Fibroblast of skin of scalp (primary cell): ENCODE data around the gene FAM222B. TPM values are rescaled to one million over a fixed set of nuclear protein-coding genes. Genes with fewer than 3 reads are reported as not detected.
A peak's percentile ranks its signal among the peaks of the same experiment; 100 is the strongest.
"Not testable (repeated sequence)": the region's sequence is repeated elsewhere in the genome, so short reads cannot be mapped to it uniquely, and the experiment has no call there.

ENCODE experiments used
- DNase-seq: peaks from one replicate; pipeline ENCODE4 v3.0.0-alpha.2; 2013
- polyA plus RNA-seq, 2 experiments: library from polyadenylated mRNA; unstranded; fragments of 120-200 nt; gene quantifications; one replicate each; pipeline ENCODE4 v1.2.1, GENCODE V29; 2013; ENCODE audit not compliant: insufficient read length in 2 of 2

FAM222B gene
- polyA plus RNA-seq (2013, experiment 1 of 2; ENCODE audit: insufficient read length), result 10.9 TPM
- 10.4 TPM for polyA plus RNA-seq (2013, experiment 2 of 2; ENCODE audit: insufficient read length)

GRCh38 chr17:28842282-28843012 is at the start of gene FAM222B:
Gene FAM222B, minus strand, starts transcription at chr17:28842790. Its CDS starts 76,123 bp downstream, at chr17:28766667.
- DNase-seq, result peak; percentile 88

GRCh38 chr17:28892024-28892423 is 49.4 kb upstream of the FAM222B start:
- DNase-seq, result no peak

- no peak for DNase-seq
Observed at GRCh38 chr17:28891201-28891600, 48.6 kb upstream of the FAM222B start.

- no peak for DNase-seq
Observed at GRCh38 chr17:28889996-28890395, 47.4 kb upstream of the FAM222B start.

- no peak for DNase-seq
Observed at GRCh38 chr17:28888832-28889231, 46.2 kb upstream of the FAM222B start.

- no peak for DNase-seq
Observed at GRCh38 chr17:28887871-28888471, 45.4 kb upstream of the FAM222B start.

- DNase-seq, result no peak
Observed at GRCh38 chr17:28885951-28886350, 43.4 kb upstream of the FAM222B start.

- no peak for DNase-seq
Observed at GRCh38 chr17:28885363-28885762, 42.8 kb upstream of the FAM222B start.

- DNase-seq, result no peak
Observed at GRCh38 chr17:28883967-28884702, 41.5 kb upstream of the FAM222B start.

GRCh38 chr17:28882154-28882895 is 39.7 kb upstream of the FAM222B start:
- no peak for DNase-seq

- no peak for DNase-seq
Observed at GRCh38 chr17:28881533-28882056, 39.0 kb upstream of the FAM222B start.

- no peak for DNase-seq
Observed at GRCh38 chr17:28880572-28880945, 38.0 kb upstream of the FAM222B start.

- DNase-seq, result no peak
Observed at GRCh38 chr17:28879886-28880571, 37.4 kb upstream of the FAM222B start.

- DNase-seq, result peak; percentile 40
Observed at GRCh38 chr17:28878981-28879380, 36.4 kb upstream of the FAM222B start.

- DNase-seq, result no peak
Observed at GRCh38 chr17:28878158-28878910, 35.7 kb upstream of the FAM222B start.

GRCh38 chr17:28877150-28877711 is 34.6 kb upstream of the FAM222B start:
- not testable (repeated sequence) for DNase-seq

GRCh38 chr17:28875848-28876550 is 33.4 kb upstream of the FAM222B start:
- no peak for DNase-seq

- DNase-seq, result no peak
Observed at GRCh38 chr17:28874750-28875149, 32.2 kb upstream of the FAM222B start.

- DNase-seq, result no peak
Observed at GRCh38 chr17:28873839-28874238, 31.2 kb upstream of the FAM222B start.

- DNase-seq, result no peak
Observed at GRCh38 chr17:28871056-28871579, 28.5 kb upstream of the FAM222B start.
